K562 treated with DMSO at 1 percent for 12 hours (cell line): ENCODE results near the gene TAS2R16. TPM values are rescaled to one million over a fixed set of nuclear protein-coding genes. Genes with fewer than 3 reads are reported as not detected.

Experiments
- total RNA-seq: library from RNA; unstranded; fragments of 300-600 nt; gene quantifications from 2 replicates; pipeline ENCODE4 v1.2.3, GENCODE V29; 2022; ENCODE audit not compliant: insufficient read depth

Gene TAS2R16, protein sequence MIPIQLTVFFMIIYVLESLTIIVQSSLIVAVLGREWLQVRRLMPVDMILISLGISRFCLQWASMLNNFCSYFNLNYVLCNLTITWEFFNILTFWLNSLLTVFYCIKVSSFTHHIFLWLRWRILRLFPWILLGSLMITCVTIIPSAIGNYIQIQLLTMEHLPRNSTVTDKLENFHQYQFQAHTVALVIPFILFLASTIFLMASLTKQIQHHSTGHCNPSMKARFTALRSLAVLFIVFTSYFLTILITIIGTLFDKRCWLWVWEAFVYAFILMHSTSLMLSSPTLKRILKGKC
- not detected in 2 replicates for total RNA-seq

DNA sequence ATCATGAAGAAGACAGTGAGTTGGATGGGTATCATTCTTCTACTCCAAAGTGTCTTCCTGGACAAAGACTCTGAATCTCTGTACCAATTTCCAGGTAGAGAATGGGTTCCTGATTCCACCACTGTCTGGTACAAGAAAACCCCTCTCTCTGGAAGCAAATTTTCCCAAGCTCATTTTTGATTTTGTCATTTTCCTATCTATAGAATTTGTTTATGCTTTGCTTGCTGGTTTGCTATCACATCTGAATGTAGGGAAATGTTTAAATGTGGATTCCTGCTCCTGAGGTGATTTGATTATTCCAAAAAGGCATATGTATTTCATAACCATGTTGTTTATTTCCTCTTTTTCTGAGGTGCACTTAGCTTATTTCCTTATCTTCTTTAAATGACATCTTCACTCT, at the start of gene TAS2R16:
TSS of gene TAS2R16 (minus strand) at position 101 of the 400 bp plus-strand sequence. CDS start at position 35, 66 bp downstream.

Other genes starting within 250 kb of the TAS2R16 start
- 0.25 and 1.4 TPM in 2 replicates for gene CADPS2, start 109.2 kb downstream of the TAS2R16 start, total RNA-seq
- gene SLC13A1, start 204.3 kb upstream of the TAS2R16 start, total RNA-seq = not detected in 2 replicates